OCI-LY7 (cell line): ENCODE measurements around the gene KCNC1. TPM values are rescaled to one million over a fixed set of nuclear protein-coding genes. Genes with fewer than 3 reads are reported as not detected.

Experiments
- BruUV-seq: library from RNA; stranded (reverse); fragments of 400-500 nt; replicated peaks from 2 replicates; lab custom pipeline; 2021; lab: Mats Ljungman, UMichigan
- CTCF ChIA-PET: fragments of 300-600 bp; sonication (Branson Sonifier 250); formaldehyde crosslinking; loops from one replicate; lab custom pipeline; 2022; ENCODE audit warnings: antibody characterized with exemption; ENCODE audit not compliant: unreplicated experiment; lab: Charles Lee
- POLR2A ChIA-PET: fragments of 300-600 bp; sonication (Branson Sonifier 250); formaldehyde crosslinking; loops from one replicate; lab custom pipeline; 2022; ENCODE audit warnings: antibody characterized with exemption; lab: Charles Lee
- DNase-seq: peaks from one replicate; pipeline ENCODE4 v3.0.0-alpha.2; 2015; ENCODE audit warnings: low spot score
- H2AFZ ChIP-seq: fragments of 200-600 bp; sonication (generic), shearing (Covaris generic); 2 replicates; pipeline ENCODE4 v1.6.1; 2014; ENCODE audit warnings: mild to moderate bottlenecking, antibody characterized with exemption, low read length, moderate library complexity
- H3K27ac ChIP-seq: fragments of 200-600 bp; sonication (generic); 2 replicates; pipeline ENCODE4 v1.5.1; 2014; ENCODE audit warnings: mixed run types, low read depth, mild to moderate bottlenecking, moderate library complexity, low read length, inconsistent platforms; ENCODE audit not compliant: poor library complexity, severe bottlenecking
- H3K36me3 ChIP-seq: fragments of 200-600 bp; sonication (generic); 2 replicates; pipeline ENCODE4 v1.6.1; 2014; ENCODE audit warnings: mild to moderate bottlenecking, antibody characterized with exemption, low read length, moderate library complexity, mixed read lengths; ENCODE audit not compliant: insufficient read depth
- H3K4me1 ChIP-seq: fragments of 200-600 bp; sonication (generic); 2 replicates; pipeline ENCODE4 v1.5.1; 2014; ENCODE audit warnings: mild to moderate bottlenecking, low read length; ENCODE audit not compliant: insufficient read depth, poor library complexity, severe bottlenecking
- H3K4me2 ChIP-seq: fragments of 200-600 bp; sonication (generic); 2 replicates; pipeline ENCODE4 v1.6.1; 2014; ENCODE audit warnings: mild to moderate bottlenecking, low read length
- H3K4me3 ChIP-seq: fragments of 200-600 bp; sonication (generic); 2 replicates; pipeline ENCODE4 v1.5.1; 2014; ENCODE audit warnings: mild to moderate bottlenecking, low read depth, low read length; ENCODE audit not compliant: poor library complexity, severe bottlenecking
- H3K79me2 ChIP-seq: fragments of 200-600 bp; sonication (generic); 2 replicates; pipeline ENCODE4 v1.6.1; 2016; ENCODE audit warnings: low read depth, mild to moderate bottlenecking, low read length, moderate library complexity, mixed read lengths; ENCODE audit not compliant: insufficient read depth
- H3K9me2 ChIP-seq: fragments of 200-600 bp; sonication (generic); 2 replicates; pipeline ENCODE4 v1.6.1; 2016; ENCODE audit warnings: mild to moderate bottlenecking, low read length, mixed read lengths; ENCODE audit not compliant: insufficient read depth
- H3K9me3 ChIP-seq: fragments of 200-600 bp; sonication (generic); 2 replicates; pipeline ENCODE4 v1.6.1; 2014; ENCODE audit warnings: mild to moderate bottlenecking, mixed run types, low read length, mixed read lengths
- H4K20me1 ChIP-seq: fragments of 200-600 bp; sonication (generic); 2 replicates; pipeline ENCODE4 v1.6.1; 2014; ENCODE audit warnings: mild to moderate bottlenecking, antibody characterized with exemption, low read length, moderate library complexity, mixed read lengths; ENCODE audit not compliant: insufficient read depth
- CTCF ChIP-seq: fragments of 200-600 bp; sonication (generic); conservative IDR thresholded peaks from 2 replicates; pipeline ENCODE4 v1.5.1; 2014; ENCODE audit warnings: mild to moderate bottlenecking, antibody characterized with exemption, low read length, moderate library complexity, mixed read lengths
- EZH2phosphoT487 ChIP-seq: fragments of 200-600 bp; sonication (generic); IDR thresholded peaks from 2 replicates; pipeline ENCODE4 v1.6.1; 2018; ENCODE audit warnings: low read depth, borderline replicate concordance, mild to moderate bottlenecking, mixed run types, antibody characterized with exemption, low read length, moderate library complexity, mixed read lengths
- intact Hi-C: fragments of 100-400 bp; cut with micrococcal nuclease; formaldehyde crosslinking; loops from one replicate; pipeline ENCODE4 v1.10.0; 2022; ENCODE audit not compliant: unreplicated experiment
- total RNA-seq, 2 experiments: library from RNA; depleted of rRNA in 1 of 2; stranded (reverse); fragments of >200 nt in 1 of 2; shearing (Covaris generic) in 1 of 2; gene quantifications; 2 replicates each; pipeline ENCODE4 v1.2.3, GENCODE V29; 2014 to 2022

Gene KCNC1
- total RNA-seq, 2 experiments from 2014 or later, result not detected

DNA sequence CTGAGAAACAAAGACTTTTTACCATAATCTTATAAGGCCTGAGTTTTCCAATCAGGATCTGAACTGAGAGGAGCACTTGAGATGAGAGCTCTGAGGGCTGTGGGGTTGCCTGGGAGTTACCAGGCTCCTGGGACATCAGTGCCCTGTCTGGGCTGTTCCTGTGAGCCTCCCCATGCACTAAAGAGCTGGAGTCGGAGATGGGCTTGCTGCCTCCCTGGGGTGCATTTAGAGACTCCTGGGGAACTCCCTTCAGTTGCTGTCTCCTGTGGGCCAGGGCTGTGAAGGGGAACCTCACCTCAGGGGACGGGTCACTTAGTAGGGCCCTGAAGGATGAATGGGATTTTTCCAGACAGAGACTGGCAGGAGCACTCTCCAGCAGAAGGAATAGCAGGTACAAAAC is 33.3 kb downstream of the KCNC1 start:
- no peaks in the 10 kb centered on the region for H3K79me2 ChIP-seq
- no TSS peak for BruUV-seq
- no peaks in the 10 kb centered on the region for H3K36me3 ChIP-seq
- ChIA-PET POLR2A (interaction anchor here (0.8 kb wide), 1 partner anchor 36 kb away, joined by 3 read pairs; no protein-coding TSS in a partner anchor), CTCF (no interaction called here)
- H3K4me3 ChIP-seq, result no peak overlapping the region
- H3K4me1 ChIP-seq, result no peaks in the 10 kb centered on the region
- H3K9me3 ChIP-seq, result no peaks in the 10 kb centered on the region
- intact Hi-C loops, result no loop called here
- H2AFZ ChIP-seq, result no peak overlapping the region
- no peak for TF ChIP-seq EZH2phosphoT487
- TF ChIP-seq CTCF, result no peak
- H4K20me1 ChIP-seq, result no peaks in the 10 kb centered on the region
- H3K27ac ChIP-seq, result no peak overlapping the region
- DNase-seq, result no peak
- H3K9me2 ChIP-seq, result no peaks in the 10 kb centered on the region
- no peak overlapping the region for H3K4me2 ChIP-seq

GRCh38 chr11:17768547-17768946 is 34.0 kb downstream of the KCNC1 start:
- Histone ChIP-seq H3K36me3 (no peaks in the 10 kb centered on the region), H3K4me3 (no peak overlapping the region), H3K4me2 (no peak overlapping the region), H3K79me2 (no peaks in the 10 kb centered on the region), H3K4me1 (no peaks in the 10 kb centered on the region), H4K20me1 (no peaks in the 10 kb centered on the region), H2AFZ (no peak overlapping the region), H3K27ac (no peak overlapping the region), H3K9me2 (no peaks in the 10 kb centered on the region), H3K9me3 (no peaks in the 10 kb centered on the region)
- BruUV-seq, result no TSS peak
- no peak for DNase-seq
- intact Hi-C loops, result no loop called here
- TF ChIP-seq EZH2phosphoT487 (no peak), CTCF (no peak)
- POLR2A ChIA-PET, result no interaction called here
- CTCF ChIA-PET, result no interaction called here

DNA sequence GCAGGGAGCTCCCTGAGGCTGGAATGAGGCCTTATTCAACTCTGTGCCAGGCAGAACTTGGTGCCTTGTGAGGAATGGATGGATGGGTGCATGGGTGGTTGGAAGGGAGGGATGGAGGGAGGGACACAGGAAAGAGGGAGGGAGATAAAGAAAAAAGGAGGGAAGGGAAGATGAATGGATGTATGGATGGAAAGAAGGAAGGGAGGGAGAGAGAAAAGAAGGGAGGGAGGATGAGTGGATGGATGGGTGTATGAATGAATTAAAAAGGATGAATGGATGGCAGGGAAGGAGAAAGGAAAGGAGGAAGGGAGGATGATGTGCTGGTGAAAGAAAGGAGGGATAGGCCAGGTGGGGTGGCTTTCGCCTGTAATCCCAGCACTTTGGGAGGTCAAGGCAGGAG is 34.6 kb downstream of the KCNC1 start:
- H3K4me2 ChIP-seq, result no peak overlapping the region
- H3K4me3 ChIP-seq, result no peak overlapping the region
- no TSS peak for BruUV-seq
- intact Hi-C loops, result no loop called here
- no peaks in the 10 kb centered on the region for H3K9me3 ChIP-seq
- no peaks in the 10 kb centered on the region for H3K4me1 ChIP-seq
- H3K79me2 ChIP-seq, result no peaks in the 10 kb centered on the region
- H2AFZ ChIP-seq, result no peak overlapping the region
- no peaks in the 10 kb centered on the region for H4K20me1 ChIP-seq
- CTCF ChIA-PET, result no interaction called here
- POLR2A ChIA-PET, result no interaction called here
- no peak for DNase-seq
- H3K27ac ChIP-seq, result no peak overlapping the region
- TF ChIP-seq EZH2phosphoT487 (no peak), CTCF (no peak)
- no peaks in the 10 kb centered on the region for H3K9me2 ChIP-seq
- H3K36me3 ChIP-seq, result no peaks in the 10 kb centered on the region
